A673 (cell line): ENCODE data around the gene FAM110D.

Experiments used
- EZH2 ChIP-seq: fragments of 200-600 bp; sonication (generic); IDR thresholded peaks from 2 replicates; pipeline ENCODE4 v1.6.1; 2017; ENCODE audit warnings: borderline replicate concordance, low read depth, mild to moderate bottlenecking, mixed read lengths, antibody characterized with exemption, low read length; ENCODE audit not compliant: poor library complexity, severe bottlenecking
- TF ChIP-seq, protein P1 (sequence below): fragments of 300-800, 200-600 bp; sonication (generic); conservative IDR thresholded peaks from 2 replicates; pipeline ENCODE4 v1.5.1; 2017; ENCODE audit warnings: low read depth, mild to moderate bottlenecking, antibody characterized with exemption, low read length, moderate library complexity, mixed read lengths

- TF ChIP-seq, protein P1, sequence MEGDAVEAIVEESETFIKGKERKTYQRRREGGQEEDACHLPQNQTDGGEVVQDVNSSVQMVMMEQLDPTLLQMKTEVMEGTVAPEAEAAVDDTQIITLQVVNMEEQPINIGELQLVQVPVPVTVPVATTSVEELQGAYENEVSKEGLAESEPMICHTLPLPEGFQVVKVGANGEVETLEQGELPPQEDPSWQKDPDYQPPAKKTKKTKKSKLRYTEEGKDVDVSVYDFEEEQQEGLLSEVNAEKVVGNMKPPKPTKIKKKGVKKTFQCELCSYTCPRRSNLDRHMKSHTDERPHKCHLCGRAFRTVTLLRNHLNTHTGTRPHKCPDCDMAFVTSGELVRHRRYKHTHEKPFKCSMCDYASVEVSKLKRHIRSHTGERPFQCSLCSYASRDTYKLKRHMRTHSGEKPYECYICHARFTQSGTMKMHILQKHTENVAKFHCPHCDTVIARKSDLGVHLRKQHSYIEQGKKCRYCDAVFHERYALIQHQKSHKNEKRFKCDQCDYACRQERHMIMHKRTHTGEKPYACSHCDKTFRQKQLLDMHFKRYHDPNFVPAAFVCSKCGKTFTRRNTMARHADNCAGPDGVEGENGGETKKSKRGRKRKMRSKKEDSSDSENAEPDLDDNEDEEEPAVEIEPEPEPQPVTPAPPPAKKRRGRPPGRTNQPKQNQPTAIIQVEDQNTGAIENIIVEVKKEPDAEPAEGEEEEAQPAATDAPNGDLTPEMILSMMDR, result no peak
- no peak for TF ChIP-seq EZH2
Measured at GRCh38 chr1:26191739-26192138, 32.9 kb downstream of the FAM110D start.
